Activated T-helper 9 cell treated with anti-CD3 and anti-CD28 coated beads, Interleukin-2, amount 50 U/mL, for 16 hours (primary cell): ENCODE measurements around the gene SIL1.
"Not testable (repeated sequence)": the region's sequence is repeated elsewhere in the genome, so short reads cannot be mapped to it uniquely, and the experiment has no call there.

ENCODE experiments used
- DNase-seq: peaks from one replicate; pipeline ENCODE4 v3.0.0-alpha.2; 2020; ENCODE audit warnings: low read depth

Gene SIL1

DNA sequence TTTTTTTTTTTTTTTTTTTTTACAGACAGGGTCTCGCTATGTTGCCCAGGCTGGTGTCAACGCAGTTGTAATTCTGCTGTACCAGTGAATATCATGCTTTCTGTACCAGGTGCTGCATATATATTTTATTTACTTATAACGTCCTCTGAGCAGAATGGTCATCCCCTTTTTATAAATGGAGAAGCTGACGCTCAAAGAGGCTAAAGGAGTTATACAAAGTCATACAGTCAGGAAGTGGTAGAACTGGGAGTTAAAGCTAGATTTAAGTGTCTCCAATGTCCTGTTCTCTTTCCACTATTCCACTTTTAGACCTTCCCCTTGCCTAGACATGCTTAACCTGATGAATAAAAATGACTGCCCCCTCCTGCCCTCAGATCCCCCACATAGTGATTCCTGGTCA, 1.2 kb upstream of the SIL1 start:
- no peak for DNase-seq

GRCh38 chr5:139196296-139196956, 1.7 kb downstream of the SIL1 start:
- no peak for DNase-seq

DNA sequence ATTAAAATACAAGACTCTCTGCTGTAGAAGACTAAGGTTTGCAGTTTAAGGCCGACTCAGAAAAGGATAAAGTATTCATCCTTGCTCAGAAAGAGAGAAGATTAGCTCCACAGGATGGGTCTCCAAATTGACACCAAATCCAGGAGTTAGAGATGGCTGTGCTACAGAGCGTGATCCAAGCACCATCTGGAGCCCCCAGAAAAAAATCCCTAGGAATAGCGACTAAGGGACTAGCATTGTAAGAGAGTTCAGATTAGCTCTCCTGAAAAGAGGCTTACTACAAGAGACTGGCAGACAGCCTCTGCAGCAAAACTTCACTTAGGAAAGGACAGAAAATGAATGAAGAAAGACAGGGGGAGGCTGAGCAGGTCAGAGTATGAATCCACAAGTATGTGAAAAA, 3.7 kb downstream of the SIL1 start:
- no peak for DNase-seq

- no peak for DNase-seq
Observed at GRCh38 chr5:139193928-139194327, 4.2 kb downstream of the SIL1 start.

- DNase-seq, result not testable (repeated sequence)
Observed at GRCh38 chr5:139192906-139193305, 5.3 kb downstream of the SIL1 start.

GRCh38 chr5:139191954-139192353, 6.2 kb downstream of the SIL1 start:
- DNase-seq, result not testable (repeated sequence)

GRCh38 chr5:139190125-139190524, 8.0 kb downstream of the SIL1 start:
- no peak for DNase-seq

- no peak for DNase-seq
Observed at GRCh38 chr5:139188558-139189270, 9.5 kb downstream of the SIL1 start.

DNA sequence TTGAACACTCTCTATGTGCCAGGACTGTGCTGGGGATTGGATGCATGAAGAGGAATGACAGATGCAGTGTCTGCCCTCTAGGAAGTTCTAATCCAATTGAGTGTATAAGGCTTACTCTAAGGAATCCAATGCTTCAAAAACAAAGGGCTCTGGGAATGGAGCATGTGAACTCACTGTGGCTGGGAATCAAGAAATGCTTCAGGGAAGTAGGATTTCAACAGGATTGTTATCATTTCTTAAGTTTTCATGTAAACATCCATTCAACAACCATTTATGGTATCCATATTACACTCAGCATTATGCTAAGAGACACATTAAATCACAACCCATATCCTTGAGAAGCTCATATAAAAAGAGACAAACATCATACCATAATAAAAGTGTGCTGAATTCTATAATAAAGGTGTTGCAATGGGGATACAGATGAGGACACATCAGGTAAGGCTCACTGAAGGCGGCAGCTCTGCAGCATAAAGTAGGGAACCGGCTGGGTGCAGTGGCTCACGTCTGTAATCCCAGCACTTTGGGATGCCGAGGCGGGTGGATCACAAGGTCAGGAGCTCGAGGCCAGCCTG, 11.3 kb downstream of the SIL1 start:
- no peak for DNase-seq

GRCh38 chr5:139186261-139186660, 11.9 kb downstream of the SIL1 start:
- DNase-seq, result no peak

DNA sequence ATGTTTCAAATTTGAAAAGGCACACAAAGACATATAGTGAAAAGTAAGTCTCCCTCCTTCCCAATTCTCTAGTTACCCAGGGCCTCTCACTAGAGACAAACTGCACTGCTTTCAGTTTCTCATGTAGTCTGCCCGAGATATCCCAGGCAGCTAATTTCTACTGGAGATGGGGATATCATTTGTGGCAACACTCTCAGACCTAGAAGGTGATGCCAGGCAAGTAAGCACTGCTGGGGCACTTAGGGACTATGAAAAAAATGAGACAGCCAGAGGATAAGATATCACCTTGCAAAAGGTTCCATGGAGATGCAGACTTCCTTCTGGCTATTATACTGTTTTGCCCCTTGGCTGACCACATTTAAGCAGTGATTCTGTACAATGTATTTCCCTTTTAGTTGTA, 12.6 kb downstream of the SIL1 start:
- DNase-seq, result no peak

DNA sequence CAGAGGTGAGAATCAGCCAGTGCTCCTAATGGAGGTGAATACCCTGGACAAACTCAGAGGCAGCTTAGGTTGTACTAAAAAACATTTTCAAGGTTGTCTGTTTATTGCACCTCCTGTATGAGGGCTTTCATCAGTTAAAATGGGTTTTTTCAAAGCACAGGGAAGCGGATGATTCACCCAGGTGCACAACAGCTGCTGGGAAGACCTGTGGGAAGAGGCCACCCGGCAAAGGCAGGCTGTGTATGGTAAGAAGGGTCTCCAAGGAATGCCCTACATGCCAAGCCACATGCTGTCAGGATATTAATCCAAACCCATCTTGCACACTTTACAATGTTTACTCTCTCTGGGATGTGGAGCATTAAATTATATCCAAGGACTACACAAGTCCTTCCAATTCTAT, 14.7 kb downstream of the SIL1 start:
- no peak for DNase-seq

GRCh38 chr5:139182528-139183296, 15.5 kb downstream of the SIL1 start:
- no peak for DNase-seq

DNA sequence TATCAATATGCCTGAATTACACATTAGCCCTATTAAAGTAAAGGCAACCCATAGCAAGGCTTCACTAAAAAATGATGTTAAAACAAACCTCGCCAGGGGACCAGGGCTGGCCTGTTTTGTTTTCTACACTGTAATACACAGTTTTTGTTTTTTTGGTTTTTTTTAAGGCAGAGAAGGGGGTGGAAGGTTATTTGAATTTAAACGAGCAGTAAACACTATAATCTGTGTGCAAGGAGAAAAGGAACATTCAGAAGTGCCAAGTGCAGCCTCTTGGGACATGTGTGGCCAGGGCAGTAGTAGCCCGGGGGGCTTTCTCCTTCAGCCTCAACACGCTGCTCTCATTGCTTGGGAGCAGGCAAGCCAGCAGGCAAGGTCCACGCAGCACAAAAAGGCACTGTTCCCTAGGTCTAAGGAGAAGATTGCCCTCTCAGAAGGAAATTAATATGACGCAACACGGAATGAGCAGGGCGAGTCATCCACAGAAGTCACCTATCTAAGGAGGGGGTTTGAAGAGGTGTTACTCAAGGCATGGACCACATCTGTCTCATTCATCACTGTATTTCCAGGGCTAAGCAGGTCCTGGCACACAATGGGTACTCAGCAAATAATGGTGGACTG, 16.2 kb downstream of the SIL1 start:
- no peak for DNase-seq

DNA sequence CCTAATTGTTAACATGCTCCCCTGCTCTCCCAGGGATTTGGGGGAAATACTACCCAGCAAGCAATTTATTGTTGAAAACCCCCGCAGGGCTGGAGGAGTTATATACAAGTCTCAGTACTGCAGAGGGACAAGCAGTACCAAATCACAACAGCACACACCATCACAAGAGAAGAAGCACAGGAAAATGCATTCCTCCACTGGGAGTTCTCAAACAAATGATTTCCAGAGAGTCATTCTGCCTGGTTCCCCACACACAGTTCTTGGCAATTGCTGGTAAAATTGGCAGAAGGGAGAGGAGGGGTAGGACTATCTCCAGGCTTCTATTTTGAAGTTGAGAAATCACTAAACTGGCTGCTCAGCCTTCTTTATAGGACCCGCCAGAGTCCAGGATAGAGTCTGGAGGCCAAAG, 16.8 kb downstream of the SIL1 start:
- no peak for DNase-seq

- DNase-seq, result no peak
Observed at GRCh38 chr5:139180850-139181249, 17.3 kb downstream of the SIL1 start.

DNA sequence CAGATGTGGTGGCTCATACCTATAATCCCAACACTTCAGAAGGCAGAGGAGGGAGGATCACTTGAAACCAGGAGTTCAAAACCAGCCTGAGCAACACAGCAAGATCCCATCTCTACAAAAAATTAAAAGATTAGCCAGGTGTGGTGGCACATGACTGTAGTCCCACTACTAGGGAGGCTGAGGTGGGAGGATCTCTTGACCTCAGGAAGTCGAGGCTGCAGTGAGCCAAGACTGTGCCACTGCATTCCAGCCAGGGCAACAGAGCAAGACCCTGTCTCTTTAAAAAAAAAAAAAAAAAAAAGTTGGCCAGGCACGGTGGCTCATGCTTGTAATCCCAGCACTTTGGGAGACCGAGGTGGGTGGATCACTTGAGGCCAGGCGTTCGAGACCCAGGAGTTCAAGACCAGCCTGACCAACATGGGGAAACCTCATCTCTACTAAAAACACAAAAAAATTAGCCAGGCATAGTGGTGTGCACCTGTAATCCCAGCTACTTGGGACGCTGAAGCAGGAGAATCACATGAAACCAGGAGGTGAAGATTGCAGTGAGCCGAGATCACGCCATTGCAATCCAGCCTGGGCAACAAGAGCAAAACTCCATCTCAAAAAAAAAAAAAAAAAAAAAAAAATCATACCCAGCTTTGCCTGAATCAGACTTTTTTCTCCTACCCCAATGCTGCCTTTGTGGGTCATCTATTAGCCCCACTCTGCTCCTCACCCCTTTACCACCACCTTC, 18.2 kb downstream of the SIL1 start:
- not testable (repeated sequence) for DNase-seq

GRCh38 chr5:139178935-139179334, 19.2 kb downstream of the SIL1 start:
- DNase-seq, result no peak

- DNase-seq, result no peak
Observed at GRCh38 chr5:139178589-139178917, 19.6 kb downstream of the SIL1 start.

- DNase-seq, result no peak
Observed at GRCh38 chr5:139177809-139178588, 20.2 kb downstream of the SIL1 start.

DNA sequence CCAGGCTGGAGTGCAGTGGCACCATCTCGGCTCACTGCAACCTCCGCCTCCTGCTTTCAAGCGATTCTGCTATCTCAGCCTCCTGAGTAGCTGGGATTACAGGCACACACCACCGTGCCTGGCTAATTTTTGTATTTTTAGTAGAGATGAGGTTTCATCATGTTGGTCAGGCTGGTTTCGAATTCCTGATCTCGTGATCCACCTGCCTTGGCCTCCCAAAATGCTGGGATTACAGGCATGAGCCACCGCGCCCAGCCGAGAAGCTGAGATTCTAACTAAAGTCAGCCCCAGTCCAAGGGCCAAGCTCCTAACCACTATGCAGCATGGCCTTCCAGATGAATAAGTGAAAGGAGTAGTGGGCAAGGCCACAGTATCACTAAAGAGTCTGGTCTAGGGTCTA, 20.9 kb downstream of the SIL1 start:
- DNase-seq, result not testable (repeated sequence)
